GM12864 (cell line): ENCODE data around the gene CEBPA.

Experiments used
- DNase-seq: peaks from one replicate; pipeline ENCODE4 v3.0.0-alpha.2; 2011; ENCODE audit warnings: low read depth
- H3K4me3 ChIP-seq: 2 replicates; pipeline ENCODE4 v1.5.1; 2011; ENCODE audit warnings: mild to moderate bottlenecking, low read depth, low read length, control low read depth
- TF ChIP-seq, protein P1 (sequence below): IDR thresholded peaks from 2 replicates; pipeline ENCODE4 v1.5.1; 2011; ENCODE audit warnings: low read depth, mild to moderate bottlenecking, moderate library complexity, low read length, control low read depth, inconsistent platforms; ENCODE audit errors: missing control alignments

The CEBPA gene

DNA sequence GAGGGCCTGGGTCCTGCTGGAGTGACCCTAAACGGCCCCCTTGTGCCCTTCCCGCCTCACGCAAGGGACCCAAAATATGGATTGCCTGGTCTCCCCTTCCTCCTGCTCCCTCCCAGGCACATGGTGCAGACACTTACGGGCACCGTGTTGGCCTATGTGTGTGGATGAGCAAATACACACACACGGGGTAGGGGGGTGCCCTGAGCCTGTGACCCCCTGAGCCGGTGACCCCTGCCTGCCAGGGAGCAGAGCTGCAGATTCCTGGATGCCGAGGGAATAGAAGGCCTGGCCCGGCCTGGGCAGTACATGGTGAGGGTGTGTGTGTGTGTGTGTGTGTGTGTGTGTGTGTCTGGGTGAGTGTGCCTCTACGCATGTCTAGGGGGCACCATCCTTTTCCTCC lies 33.3 kb downstream of the CEBPA start:
- H3K4me3 ChIP-seq, result no peak overlapping the region
- no peak for DNase-seq
- TF ChIP-seq, protein P1, sequence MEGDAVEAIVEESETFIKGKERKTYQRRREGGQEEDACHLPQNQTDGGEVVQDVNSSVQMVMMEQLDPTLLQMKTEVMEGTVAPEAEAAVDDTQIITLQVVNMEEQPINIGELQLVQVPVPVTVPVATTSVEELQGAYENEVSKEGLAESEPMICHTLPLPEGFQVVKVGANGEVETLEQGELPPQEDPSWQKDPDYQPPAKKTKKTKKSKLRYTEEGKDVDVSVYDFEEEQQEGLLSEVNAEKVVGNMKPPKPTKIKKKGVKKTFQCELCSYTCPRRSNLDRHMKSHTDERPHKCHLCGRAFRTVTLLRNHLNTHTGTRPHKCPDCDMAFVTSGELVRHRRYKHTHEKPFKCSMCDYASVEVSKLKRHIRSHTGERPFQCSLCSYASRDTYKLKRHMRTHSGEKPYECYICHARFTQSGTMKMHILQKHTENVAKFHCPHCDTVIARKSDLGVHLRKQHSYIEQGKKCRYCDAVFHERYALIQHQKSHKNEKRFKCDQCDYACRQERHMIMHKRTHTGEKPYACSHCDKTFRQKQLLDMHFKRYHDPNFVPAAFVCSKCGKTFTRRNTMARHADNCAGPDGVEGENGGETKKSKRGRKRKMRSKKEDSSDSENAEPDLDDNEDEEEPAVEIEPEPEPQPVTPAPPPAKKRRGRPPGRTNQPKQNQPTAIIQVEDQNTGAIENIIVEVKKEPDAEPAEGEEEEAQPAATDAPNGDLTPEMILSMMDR, result no peak

DNA sequence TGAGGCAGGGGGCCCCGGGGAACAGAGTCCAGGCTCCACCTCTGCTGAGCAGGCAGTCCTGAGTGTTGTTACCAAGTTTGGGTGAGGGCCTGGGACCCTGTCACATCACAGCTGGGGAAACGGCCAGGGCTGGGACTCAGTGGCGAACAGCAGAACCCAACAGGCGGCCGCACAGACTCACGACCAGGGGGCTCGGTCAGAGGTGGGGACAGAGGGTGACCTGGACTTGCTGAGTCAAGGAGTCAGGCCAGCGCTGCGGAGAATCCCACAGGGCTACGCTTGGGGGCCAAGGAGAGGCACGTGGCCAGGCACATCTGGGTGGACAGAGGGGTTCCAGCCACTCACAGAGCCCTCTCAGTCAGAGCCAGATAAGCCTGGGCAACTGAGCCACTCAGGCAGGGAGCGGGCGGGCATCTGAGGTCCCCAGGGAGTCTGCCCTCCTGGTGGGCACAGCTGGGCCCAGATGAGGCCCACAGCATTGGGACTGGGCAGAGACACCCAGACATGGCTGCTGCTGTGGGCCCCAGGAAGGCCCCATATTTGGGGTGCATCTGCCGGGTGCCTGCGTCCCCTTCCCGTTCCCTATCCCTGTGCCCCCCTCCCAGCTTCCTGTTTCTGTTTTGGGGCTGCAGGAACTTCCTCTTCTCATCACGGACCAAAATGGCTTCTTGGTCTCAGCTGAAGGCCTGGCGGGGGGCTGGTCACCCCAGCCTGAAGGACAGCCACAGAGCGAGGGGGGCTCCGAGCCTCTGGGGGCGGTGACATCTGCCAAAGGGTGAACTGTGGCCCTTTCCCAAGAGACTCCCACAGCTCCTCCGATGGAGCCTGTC lies 34.0 kb downstream of the CEBPA start:
- no peak overlapping the region for H3K4me3 ChIP-seq
- no peak for DNase-seq
- TF ChIP-seq, protein P1, result no peak

DNA sequence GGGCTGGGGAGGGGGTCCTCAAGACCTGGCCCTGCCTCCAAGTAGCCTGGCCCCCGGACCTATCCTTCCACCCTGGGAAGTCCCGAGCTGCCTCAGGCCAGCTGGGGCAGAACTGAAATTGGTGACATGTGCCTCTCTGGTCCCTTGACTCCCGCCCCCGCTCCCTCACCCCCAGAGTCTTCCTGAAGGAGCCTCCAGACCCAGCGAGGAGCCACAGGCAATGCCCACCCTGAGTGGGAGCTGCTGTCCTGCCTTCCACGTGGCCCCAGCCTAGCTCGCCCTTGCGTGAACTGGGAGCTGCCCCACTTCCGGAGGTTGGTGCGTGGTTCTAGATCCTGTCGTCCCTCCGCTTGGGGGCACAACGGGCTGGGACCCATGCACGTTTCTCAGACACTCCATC lies 34.6 kb downstream of the CEBPA start:
- H3K4me3 ChIP-seq, result no peak overlapping the region
- TF ChIP-seq, protein P1, result no peak
- DNase-seq, result no peak

DNA sequence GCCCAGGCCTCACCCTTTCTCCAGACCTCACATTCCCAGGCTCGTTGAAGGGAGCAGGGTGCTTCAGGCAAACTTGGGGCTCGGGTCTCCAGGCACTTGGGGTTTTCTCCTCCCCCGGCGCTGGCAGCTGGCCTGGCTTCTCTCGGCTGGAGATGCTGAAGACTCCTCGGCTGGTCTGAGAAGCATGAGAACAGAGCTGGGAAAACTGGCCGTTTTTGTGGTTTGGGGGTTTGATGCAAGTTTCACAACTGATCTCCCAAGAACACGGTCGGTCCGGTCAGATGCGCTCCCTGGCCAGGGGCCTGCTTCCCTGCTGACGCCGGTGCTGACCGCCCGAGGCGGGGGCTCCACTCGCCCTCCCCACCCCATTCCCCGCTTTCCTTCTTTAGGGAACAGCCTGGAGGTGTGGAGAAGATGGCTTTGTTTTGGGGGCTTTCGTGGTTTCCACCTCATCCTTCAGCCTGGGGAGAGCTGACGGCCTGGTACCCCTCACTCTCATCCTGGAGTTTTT lies 35.3 kb downstream of the CEBPA start:
- TF ChIP-seq, protein P1, result no peak
- H3K4me3 ChIP-seq, result no peak overlapping the region
- no peak for DNase-seq

DNA sequence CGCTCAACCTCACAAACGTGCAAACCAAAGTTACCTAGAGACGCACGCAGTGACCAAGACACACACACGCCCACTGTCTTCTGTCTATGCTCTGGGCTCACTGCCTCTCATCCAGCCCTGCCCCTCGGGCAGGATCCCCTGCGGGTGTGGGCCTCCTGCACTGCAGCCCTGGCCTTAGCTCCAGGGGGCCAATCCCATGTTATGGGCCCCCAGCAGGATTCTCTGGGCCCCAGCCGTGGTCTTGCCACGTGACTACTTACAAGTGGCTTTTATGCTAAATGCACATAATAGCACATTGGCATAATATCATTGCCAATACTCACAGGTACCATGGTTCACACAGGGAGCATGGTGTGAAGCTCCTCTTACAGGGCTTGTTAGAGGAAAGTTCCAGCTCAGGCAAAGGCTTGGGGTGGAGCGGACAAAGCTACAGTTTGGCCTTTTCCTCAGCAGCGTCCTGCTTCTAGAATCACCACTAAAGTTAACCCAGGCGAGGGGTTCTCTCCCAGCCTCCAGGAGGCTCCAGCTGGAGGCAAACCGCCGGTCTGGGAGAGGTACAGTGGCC lies 37.4 kb downstream of the CEBPA start:
- TF ChIP-seq, protein P1, result no peak
- no peak overlapping the region for H3K4me3 ChIP-seq
- DNase-seq, result no peak

DNA sequence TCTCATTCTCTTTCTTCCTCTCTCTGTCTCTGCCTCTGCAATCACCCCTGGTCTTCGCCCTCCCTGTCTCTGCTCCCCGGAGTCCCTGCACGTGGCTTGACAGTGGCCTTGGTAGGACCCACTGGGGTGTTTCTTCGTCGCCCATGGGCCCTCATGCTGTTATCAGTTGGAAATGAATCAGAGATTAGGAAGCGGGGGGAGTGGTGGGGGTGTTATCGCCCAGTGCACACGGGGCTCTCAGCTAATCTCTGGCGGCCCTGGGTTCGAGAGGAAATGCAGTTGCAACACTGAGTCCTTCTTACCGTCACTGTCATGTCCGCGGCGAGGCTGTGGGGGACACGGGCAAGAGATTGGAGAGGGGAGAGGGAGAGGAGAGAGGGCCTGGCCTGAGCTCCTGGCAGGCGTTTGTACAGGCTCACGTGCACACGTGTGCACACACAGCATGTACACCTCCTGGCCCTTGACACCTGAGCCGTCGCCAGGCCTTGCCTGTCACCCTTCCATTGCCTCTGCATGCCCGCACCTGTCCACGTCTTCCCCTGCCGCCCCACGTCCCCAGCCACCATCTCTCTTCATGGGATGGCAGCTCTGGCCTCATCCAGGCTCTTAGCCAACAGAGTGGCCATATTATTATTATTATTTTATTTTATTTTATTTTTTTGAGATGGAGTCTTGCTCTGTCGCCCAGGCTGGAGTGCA lies 38.9 kb downstream of the CEBPA start:
- DNase-seq, result no peak
- no peak overlapping the region for H3K4me3 ChIP-seq
- TF ChIP-seq, protein P1, result no peak
